Neuron (in vitro differentiated cells): ENCODE measurements around the gene UGT1A3.

ENCODE experiments used
- H2AFZ ChIP-seq: one replicate; pipeline ENCODE4 v1.6.1; 2013; ENCODE audit warnings: low read depth, mild to moderate bottlenecking, inconsistent platforms, low read length, moderate library complexity
- H3K27me3 ChIP-seq: one replicate; pipeline ENCODE4 v1.6.1; 2013; ENCODE audit warnings: low read length; ENCODE audit not compliant: insufficient read depth
- H3K36me3 ChIP-seq: one replicate; pipeline ENCODE4 v1.6.1; 2013; ENCODE audit warnings: low read length; ENCODE audit not compliant: insufficient read depth
- H3K4me1 ChIP-seq: one replicate; pipeline ENCODE4 v1.6.1; 2013; ENCODE audit warnings: low read length; ENCODE audit not compliant: insufficient read depth
- H3K4me3 ChIP-seq: 2 replicates; pipeline ENCODE4 v1.5.1; 2013; ENCODE audit warnings: mild to moderate bottlenecking, low read length, moderate library complexity
- H3K9me3 ChIP-seq: one replicate; pipeline ENCODE4 v1.6.1; 2013; ENCODE audit warnings: low read length

The UGT1A3 gene

DNA sequence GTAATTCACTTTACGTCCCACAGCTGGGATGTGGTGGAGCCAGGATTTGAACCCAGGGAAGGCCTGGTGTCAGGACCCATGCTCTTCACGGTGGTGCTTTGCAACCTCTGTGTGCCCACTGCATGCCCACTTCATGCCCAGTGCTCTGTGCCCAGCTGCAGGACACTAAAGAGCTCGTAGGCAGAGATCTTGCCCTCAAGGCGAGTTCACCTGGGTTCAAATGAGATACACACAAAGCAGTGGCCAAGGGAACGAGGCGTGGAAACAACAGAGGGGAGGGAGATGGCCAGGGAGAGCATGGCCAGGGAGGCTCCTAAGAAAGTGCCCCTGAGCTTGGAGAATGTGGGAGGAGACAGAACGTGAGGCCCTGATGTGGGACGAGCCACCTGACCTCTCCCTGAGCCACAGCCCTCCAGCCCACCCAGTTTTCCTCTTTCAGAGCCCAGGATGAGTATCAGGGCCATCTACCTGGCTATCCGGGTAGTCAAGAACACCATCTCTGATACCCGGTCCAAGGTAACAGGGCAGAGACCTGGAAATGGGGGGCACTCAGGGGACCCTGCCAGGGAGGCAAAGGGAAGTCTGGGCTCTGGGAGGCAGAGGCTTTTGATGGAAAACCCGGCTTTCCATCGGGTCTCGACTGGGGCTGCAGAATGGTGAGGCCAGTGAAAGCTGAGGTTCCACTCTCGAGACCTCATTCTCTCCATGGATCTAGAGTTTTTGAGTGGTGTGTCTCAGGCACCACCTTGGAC is 69.7 kb downstream of the UGT1A3 start:
- Histone ChIP-seq H3K4me1 (no peaks in the 10 kb centered on the region), H3K9me3 (no peaks in the 10 kb centered on the region), H3K4me3 (no peak overlapping the region), H3K36me3 (no peaks in the 10 kb centered on the region), H3K27me3 (no peaks in the 10 kb centered on the region), H2AFZ (no peak overlapping the region)

- no peak overlapping the region for H2AFZ ChIP-seq
- no peaks in the 10 kb centered on the region for H3K9me3 ChIP-seq
- H3K36me3 ChIP-seq: no peaks in the 10 kb centered on the region
Measured at GRCh38 chr2:233799087-233799665, 70.3 kb downstream of the UGT1A3 start.

GRCh38 chr2:233799716-233800115 is 70.9 kb downstream of the UGT1A3 start:
- no peaks in the 10 kb centered on the region for H3K4me1 ChIP-seq
- no peak overlapping the region for H3K4me3 ChIP-seq
- no peaks in the 10 kb centered on the region for H3K36me3 ChIP-seq
- H2AFZ ChIP-seq: no peak overlapping the region
- no peaks in the 10 kb centered on the region for H3K9me3 ChIP-seq
- no peaks in the 10 kb centered on the region for H3K27me3 ChIP-seq

More at GRCh38 chr2:233799087-233799665, 70.3 kb downstream of the UGT1A3 start:
- H3K4me3 ChIP-seq: no peak overlapping the region
- H3K27me3 ChIP-seq: no peaks in the 10 kb centered on the region
- no peaks in the 10 kb centered on the region for H3K4me1 ChIP-seq

DNA sequence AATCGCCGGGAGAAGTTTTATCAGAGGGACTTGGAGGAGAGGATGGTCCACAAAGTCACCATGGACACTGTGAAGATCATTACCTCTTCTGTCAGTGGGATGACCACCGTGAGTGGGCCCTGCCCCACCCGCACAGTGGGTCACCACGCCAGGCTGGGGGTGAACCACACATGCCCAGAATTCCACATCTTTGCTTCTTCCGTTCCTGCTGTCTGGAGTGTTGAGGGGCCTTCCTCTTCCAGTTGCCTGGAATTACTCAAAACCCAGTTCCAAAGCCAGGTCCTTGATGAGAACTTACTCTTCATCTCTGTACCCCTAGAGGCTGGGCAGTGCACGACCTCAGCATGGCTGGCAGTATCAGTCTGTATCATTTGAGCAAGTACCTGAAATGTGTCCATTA is 71.4 kb downstream of the UGT1A3 start:
- no peak overlapping the region for H3K4me3 ChIP-seq
- no peaks in the 10 kb centered on the region for H3K36me3 ChIP-seq
- no peaks in the 10 kb centered on the region for H3K27me3 ChIP-seq
- no peaks in the 10 kb centered on the region for H3K4me1 ChIP-seq
- no peak overlapping the region for H2AFZ ChIP-seq
- H3K9me3 ChIP-seq: no peaks in the 10 kb centered on the region

GRCh38 chr2:233801357-233802131 is 72.7 kb downstream of the UGT1A3 start:
- Histone ChIP-seq H3K27me3 (no peaks in the 10 kb centered on the region), H2AFZ (no peak overlapping the region), H3K36me3 (no peaks in the 10 kb centered on the region), H3K9me3 (no peaks in the 10 kb centered on the region), H3K4me3 (no peak overlapping the region), H3K4me1 (no peaks in the 10 kb centered on the region)

DNA sequence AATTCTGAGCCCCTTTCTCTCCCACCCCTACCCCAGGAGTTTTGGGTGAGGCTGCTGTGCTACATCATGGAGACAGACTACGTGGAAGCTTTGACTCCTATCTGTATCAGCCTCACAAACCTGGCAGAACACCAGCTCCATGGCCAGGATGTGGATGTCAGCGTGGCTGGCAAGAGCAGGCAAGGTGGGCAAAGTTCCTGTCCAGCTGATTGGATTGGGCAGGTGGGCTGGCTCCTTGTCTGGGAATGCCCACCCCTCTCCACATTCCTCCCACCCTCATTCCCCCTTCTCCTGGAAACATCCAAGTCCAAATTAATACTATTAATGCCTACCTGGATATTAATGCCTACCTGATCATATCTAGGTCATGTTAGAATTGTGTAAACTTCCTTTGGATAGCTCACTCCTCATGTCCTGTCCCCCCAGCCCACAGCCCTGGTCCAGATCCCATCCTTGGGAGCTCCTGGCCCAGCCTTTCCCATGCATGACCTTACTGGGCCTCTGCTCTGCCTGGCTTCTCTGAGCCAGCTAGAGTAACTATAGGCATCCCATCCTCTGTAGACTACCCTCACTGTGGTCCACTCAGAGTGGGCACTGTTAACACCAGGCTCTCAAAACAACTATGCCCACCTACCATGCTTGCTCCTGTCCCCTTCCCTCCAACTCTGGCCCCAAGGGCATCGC is 73.4 kb downstream of the UGT1A3 start:
- Histone ChIP-seq H3K36me3 (no peaks in the 10 kb centered on the region), H3K4me1 (no peaks in the 10 kb centered on the region), H3K27me3 (no peaks in the 10 kb centered on the region), H2AFZ (no peak overlapping the region), H3K9me3 (no peaks in the 10 kb centered on the region), H3K4me3 (no peak overlapping the region)

- no peak overlapping the region for H3K4me3 ChIP-seq
- H2AFZ ChIP-seq: no peak overlapping the region
- no peaks in the 10 kb centered on the region for H3K9me3 ChIP-seq
- no peaks in the 10 kb centered on the region for H3K27me3 ChIP-seq
- H3K36me3 ChIP-seq: no peaks in the 10 kb centered on the region
- H3K4me1 ChIP-seq: no peaks in the 10 kb centered on the region
Measured at GRCh38 chr2:233803292-233803911, 74.6 kb downstream of the UGT1A3 start.

- no peaks in the 10 kb centered on the region for H3K27me3 ChIP-seq
- H2AFZ ChIP-seq: no peak overlapping the region
- no peaks in the 10 kb centered on the region for H3K4me1 ChIP-seq
- H3K36me3 ChIP-seq: no peaks in the 10 kb centered on the region
- no peak overlapping the region for H3K4me3 ChIP-seq
- no peaks in the 10 kb centered on the region for H3K9me3 ChIP-seq
Measured at GRCh38 chr2:233803994-233804393, 75.2 kb downstream of the UGT1A3 start.

GRCh38 chr2:233807215-233807865 is 78.5 kb downstream of the UGT1A3 start:
- H3K27me3 ChIP-seq: no peaks in the 10 kb centered on the region
- no peak overlapping the region for H3K4me3 ChIP-seq
- no peaks in the 10 kb centered on the region for H3K36me3 ChIP-seq
- no peak overlapping the region for H2AFZ ChIP-seq
- no peaks in the 10 kb centered on the region for H3K9me3 ChIP-seq
- H3K4me1 ChIP-seq: no peaks in the 10 kb centered on the region

- Histone ChIP-seq H2AFZ (no peak overlapping the region), H3K36me3 (no peaks in the 10 kb centered on the region), H3K4me3 (no peak overlapping the region), H3K27me3 (no peaks in the 10 kb centered on the region), H3K9me3 (no peaks in the 10 kb centered on the region), H3K4me1 (no peaks in the 10 kb centered on the region)
Measured at GRCh38 chr2:233807966-233808935, 79.4 kb downstream of the UGT1A3 start.

DNA sequence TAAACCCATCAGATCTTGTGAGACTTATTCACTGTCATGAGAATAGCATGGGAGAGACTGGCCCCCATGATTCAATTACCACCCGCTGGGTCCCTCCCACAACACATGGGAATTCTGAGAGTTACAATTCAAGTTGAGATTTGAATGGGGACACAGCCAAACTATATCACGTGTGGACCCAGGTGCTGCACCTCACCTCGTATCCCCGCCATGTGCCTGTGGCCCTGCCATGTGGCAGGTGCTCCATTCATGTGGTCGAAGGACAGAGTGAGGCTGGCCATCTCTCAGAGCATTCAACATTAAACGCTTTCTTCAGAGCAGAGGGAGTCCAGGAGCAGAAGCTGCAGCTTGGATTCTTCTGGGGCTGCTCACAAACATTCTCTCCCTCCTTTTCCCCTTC is 81.5 kb downstream of the UGT1A3 start:
- Histone ChIP-seq H3K4me1 (no peaks in the 10 kb centered on the region), H3K36me3 (no peaks in the 10 kb centered on the region), H3K9me3 (no peaks in the 10 kb centered on the region), H2AFZ (no peak overlapping the region), H3K4me3 (no peak overlapping the region), H3K27me3 (no peaks in the 10 kb centered on the region)
